Uterus (tissue), 2 donors: Measurements from ENCODE around the gene SV2B.

ENCODE experiments used
- POLR2A ChIP-seq, 2 donors: fragments of 450-650 bp; IDR thresholded peaks; one replicate each; pipeline ENCODE4 v1.6.1; 2016; ENCODE audit warnings: antibody characterized with exemption in 2 of 2, mild to moderate bottlenecking in 1 of 2, moderate library complexity in 1 of 2
- TF ChIP-seq, protein P1 (sequence below), 4 experiments: fragments of 200-600 bp in 2 of 4; fragments of 450-650 bp in 2 of 4; sonication (generic) in 2 of 4; IDR thresholded peaks; one replicate each; pipeline ENCODE4 v1.5.1; 2016 to 2019; ENCODE audit warnings: antibody characterized with exemption in 4 of 4, mild to moderate bottlenecking in 2 of 4, moderate library complexity in 1 of 4

DNA sequence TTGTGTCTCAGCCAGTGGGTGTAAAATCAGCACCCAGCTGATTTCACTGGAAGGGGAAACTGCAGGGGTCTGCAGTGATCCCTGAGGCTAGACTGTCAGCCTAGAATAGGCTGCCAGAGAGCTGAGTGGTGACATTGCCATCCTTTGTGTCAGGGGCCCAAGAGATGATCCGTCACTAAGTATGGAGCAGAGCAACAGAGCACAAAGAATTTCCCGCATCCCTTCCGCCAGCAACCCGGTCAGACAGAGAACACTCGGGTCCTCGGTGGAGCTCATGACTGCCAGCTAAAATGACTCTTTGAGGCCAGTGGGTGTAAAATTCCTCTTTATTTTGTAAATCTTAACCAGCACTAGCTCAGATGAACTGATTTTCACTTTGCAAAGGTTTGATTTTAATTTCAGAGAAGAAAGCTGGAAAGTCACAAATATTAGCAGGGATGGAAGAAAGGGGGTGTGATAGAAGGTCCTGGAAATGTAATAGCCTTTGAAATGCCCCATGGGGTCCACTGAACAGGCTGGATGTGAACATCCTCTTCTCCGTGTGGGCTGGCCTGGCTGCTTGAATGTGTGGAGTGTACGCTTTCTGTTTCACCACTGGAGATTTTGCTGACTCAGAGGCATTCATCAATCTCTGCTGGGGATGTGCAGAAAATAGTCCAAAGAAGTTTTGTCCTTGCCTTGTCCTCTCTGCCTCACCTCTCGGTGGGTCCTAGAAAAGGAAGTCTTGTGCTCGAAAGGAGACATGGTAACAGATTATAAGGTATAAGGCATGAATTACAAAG lies 138.8 kb downstream of the SV2B start:
- TF ChIP-seq, protein P1, sequence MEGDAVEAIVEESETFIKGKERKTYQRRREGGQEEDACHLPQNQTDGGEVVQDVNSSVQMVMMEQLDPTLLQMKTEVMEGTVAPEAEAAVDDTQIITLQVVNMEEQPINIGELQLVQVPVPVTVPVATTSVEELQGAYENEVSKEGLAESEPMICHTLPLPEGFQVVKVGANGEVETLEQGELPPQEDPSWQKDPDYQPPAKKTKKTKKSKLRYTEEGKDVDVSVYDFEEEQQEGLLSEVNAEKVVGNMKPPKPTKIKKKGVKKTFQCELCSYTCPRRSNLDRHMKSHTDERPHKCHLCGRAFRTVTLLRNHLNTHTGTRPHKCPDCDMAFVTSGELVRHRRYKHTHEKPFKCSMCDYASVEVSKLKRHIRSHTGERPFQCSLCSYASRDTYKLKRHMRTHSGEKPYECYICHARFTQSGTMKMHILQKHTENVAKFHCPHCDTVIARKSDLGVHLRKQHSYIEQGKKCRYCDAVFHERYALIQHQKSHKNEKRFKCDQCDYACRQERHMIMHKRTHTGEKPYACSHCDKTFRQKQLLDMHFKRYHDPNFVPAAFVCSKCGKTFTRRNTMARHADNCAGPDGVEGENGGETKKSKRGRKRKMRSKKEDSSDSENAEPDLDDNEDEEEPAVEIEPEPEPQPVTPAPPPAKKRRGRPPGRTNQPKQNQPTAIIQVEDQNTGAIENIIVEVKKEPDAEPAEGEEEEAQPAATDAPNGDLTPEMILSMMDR (IDR thresholded peaks at IDR 0.05), result no peak
- no peak for TF ChIP-seq POLR2A (IDR thresholded peaks at IDR 0.05)
